Activated T-helper 1 cell treated with anti-CD3 and anti-CD28 coated beads, Interleukin-12 subunit alpha, Interleukin-12 subunit beta, Interleukin-2, Interleukin-4 antibody, amounts not matched to agents 30 ng/mL and 10 ng/mL and 1 ng/mL, durations not matched to agents 14 hours and 24 hours and 36 hours (primary cell): Measurements from ENCODE around the gene HASPIN. TPM values are rescaled to one million over a fixed set of nuclear protein-coding genes. Genes with fewer than 3 reads are reported as not detected.
"Not testable (repeated sequence)": the region's sequence is repeated elsewhere in the genome, so short reads cannot be mapped to it uniquely, and the experiment has no call there.

Source experiments
- DNase-seq: peaks from one replicate; pipeline ENCODE4 v3.0.0; 2021; ENCODE audit warnings: low spot score
- H3K27ac Mint-ChIP-seq: one replicate; pipeline ENCODE4 v1.8.0; 2021; ENCODE audit warnings: mild to moderate bottlenecking, mixed read lengths
- H3K27me3 Mint-ChIP-seq: one replicate; pipeline ENCODE4 v1.8.0; 2022; ENCODE audit warnings: mild to moderate bottlenecking, moderate library complexity, mixed read lengths; ENCODE audit not compliant: insufficient read depth
- H3K36me3 Mint-ChIP-seq: one replicate; pipeline ENCODE4 v1.8.0; 2021; ENCODE audit warnings: low read depth, mixed read lengths
- H3K4me1 Mint-ChIP-seq: one replicate; pipeline ENCODE4 v1.8.0; 2021; ENCODE audit warnings: low read depth, mixed read lengths
- H3K4me3 Mint-ChIP-seq: one replicate; pipeline ENCODE4 v1.8.0; 2021; ENCODE audit warnings: mild to moderate bottlenecking, moderate library complexity, mixed read lengths
- H3K9me3 Mint-ChIP-seq: one replicate; pipeline ENCODE4 v1.8.0; 2021; ENCODE audit warnings: mixed read lengths
- intact Hi-C: fragments of 100-400 bp; cut with micrococcal nuclease; formaldehyde crosslinking; loops from one replicate; pipeline ENCODE4 v1.15.1; 2024
- total RNA-seq: library from RNA; stranded (reverse); gene quantifications from 2 replicates; pipeline ENCODE4 v1.2.3, GENCODE V29; 2022

Gene HASPIN
- total RNA-seq, 1 donor from 2014 or later: 26.1 TPM

DNA sequence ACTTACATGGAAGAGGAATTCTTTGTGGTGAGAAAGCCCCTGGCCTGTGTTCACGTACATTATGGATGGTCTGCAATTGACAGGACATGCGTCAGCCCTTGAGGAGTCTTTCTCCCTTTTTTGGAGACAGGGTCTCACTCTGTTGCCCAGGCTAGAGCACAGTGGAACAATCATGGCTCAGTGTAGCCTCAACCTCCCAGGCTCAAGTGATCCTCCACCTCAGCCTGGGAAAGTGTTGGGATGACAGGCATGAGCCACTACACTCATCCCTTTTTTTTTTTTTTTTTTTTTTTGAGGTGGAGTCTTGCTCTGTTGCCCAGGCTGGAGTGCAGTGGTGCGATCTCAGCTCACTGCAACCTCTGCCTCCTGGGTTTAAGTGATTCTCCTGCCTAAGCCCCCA, 4.4 kb downstream of the HASPIN start:
- H3K27ac Mint-ChIP-seq, H3K4me3 Mint-ChIP-seq, H3K27me3 Mint-ChIP-seq, DNase-seq, intact Hi-C loops, H3K9me3 Mint-ChIP-seq: not testable (repeated sequence)
- H3K4me1 Mint-ChIP-seq: peaks cover 40% of the 10 kb centered on the region
- H3K36me3 Mint-ChIP-seq: peaks cover 34% of the 10 kb centered on the region

GRCh38 chr17:3729881-3730280, 6.2 kb downstream of the HASPIN start:
- no peak for DNase-seq
- Mint-ChIP-seq H3K4me3 (no peak overlapping the region), H3K9me3 (no peaks in the 10 kb centered on the region), H3K27ac (no peak overlapping the region), H3K4me1 (peaks cover 34% of the 10 kb centered on the region), H3K36me3 (peaks cover 27% of the 10 kb centered on the region), H3K27me3 (no peaks in the 10 kb centered on the region)
- intact Hi-C loops: no loop called here

DNA sequence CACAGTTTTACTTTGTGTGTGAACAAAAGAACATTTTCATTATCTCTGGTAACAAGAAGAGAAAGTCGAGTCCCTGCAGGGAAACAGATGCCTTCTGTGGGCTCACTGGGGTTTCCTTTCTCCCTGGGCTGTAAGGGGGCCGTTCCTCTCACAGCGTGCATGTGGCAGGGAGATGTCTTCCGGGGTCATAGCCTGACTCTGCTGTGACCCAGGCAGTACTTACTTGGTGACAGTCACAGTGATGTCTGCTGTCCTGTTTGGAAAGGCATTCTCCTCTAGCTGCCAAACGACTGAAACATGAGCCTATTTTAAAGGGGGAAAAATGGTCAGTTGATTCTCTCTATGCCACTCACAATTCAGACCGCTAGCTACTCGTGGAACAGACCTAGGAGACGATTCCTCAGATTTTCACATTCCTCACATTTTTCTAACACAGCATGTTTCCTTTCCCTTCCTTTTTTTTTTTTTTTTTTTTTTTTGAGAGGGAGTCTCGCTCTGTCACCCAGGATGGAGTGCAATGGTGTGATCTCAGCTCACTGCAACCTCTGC, 7.3 kb downstream of the HASPIN start:
- Mint-ChIP-seq H3K36me3 (peaks cover 16% of the 10 kb centered on the region), H3K27me3 (no peaks in the 10 kb centered on the region), H3K27ac (no peak overlapping the region), H3K4me1 (peaks cover 23% of the 10 kb centered on the region), H3K4me3 (no peak overlapping the region), H3K9me3 (no peaks in the 10 kb centered on the region)
- intact Hi-C loops: no loop called here
- DNase-seq: no peak

DNA sequence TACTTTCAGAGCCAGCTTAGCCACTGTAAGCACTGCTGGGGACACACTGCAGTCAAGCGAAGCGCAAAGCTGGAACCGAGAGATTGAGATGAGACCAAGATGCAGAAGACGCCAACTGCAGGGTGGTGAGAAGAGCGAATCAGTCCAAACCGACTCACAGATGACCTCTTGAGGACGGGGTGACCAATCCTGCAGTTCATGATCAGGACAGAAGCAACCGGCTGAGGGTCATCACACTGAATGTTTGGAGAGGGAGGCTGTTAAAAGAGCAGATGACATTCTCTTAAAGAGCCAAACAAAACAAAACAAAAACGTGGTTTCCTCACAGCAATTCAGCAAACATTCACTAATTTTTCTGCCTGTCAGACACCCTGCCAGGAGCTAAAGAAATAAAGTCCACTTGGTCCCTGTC, 8.5 kb downstream of the HASPIN start:
- peaks cover 10% of the 10 kb centered on the region for H3K36me3 Mint-ChIP-seq
- no peaks in the 10 kb centered on the region for H3K9me3 Mint-ChIP-seq
- H3K4me3 Mint-ChIP-seq: no peak overlapping the region
- H3K27ac Mint-ChIP-seq: no peak overlapping the region
- no peaks in the 10 kb centered on the region for H3K27me3 Mint-ChIP-seq
- peaks cover 19% of the 10 kb centered on the region for H3K4me1 Mint-ChIP-seq
- intact Hi-C loops: no loop called here
- no peak for DNase-seq

GRCh38 chr17:3734911-3735276, 11.2 kb downstream of the HASPIN start:
- H3K27ac Mint-ChIP-seq, DNase-seq, H3K9me3 Mint-ChIP-seq, H3K36me3 Mint-ChIP-seq, intact Hi-C loops, H3K27me3 Mint-ChIP-seq, H3K4me3 Mint-ChIP-seq: not testable (repeated sequence)
- peaks cover 40% of the 10 kb centered on the region for H3K4me1 Mint-ChIP-seq

DNA sequence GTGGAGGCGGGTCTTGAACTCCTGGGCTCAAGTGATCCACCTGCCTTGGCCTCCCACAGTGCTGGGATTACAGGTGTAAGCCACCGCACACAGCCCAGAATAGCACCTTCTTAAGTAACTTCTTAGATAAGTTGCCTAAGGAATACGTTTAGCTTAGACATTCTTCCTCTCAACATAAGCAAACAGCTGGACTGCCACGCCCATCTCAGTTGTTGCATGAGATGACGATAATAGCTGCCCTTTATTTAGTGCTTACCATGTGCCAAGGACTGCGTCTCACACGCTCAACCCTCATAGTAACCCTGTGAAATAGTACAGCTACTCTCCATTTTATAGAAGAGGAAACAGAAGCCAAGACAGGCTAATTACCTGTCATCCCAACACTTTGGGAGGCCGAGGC, 11.8 kb downstream of the HASPIN start:
- H3K4me3 Mint-ChIP-seq: no peak overlapping the region
- H3K27ac Mint-ChIP-seq: no peak overlapping the region

GRCh38 chr17:3738562-3739295, 15.0 kb downstream of the HASPIN start:
- Mint-ChIP-seq H3K4me3 (peak overlapping the region; percentile 21), H3K36me3 (no peaks in the 10 kb centered on the region), H3K9me3 (no peaks in the 10 kb centered on the region), H3K27me3 (peaks cover 2% of the 10 kb centered on the region), H3K4me1 (peaks cover 50% of the 10 kb centered on the region), H3K27ac (peak overlapping the region; percentile 67)
- DNase-seq: peak; percentile 49
- intact Hi-C loops: loop anchor here (1.0 kb wide), 1 partner anchor 53 kb away; no protein-coding TSS in a partner anchor

More for the DNA sequence above, 11.8 kb downstream of the HASPIN start:
- no peak for DNase-seq
- Mint-ChIP-seq H3K27me3 (no peaks in the 10 kb centered on the region), H3K36me3 (no peaks in the 10 kb centered on the region), H3K9me3 (no peaks in the 10 kb centered on the region), H3K4me1 (peaks cover 44% of the 10 kb centered on the region)
- intact Hi-C loops: no loop called here

GRCh38 chr17:3739422-3740124, 15.9 kb downstream of the HASPIN start:
- H3K27me3 Mint-ChIP-seq: peaks cover 2% of the 10 kb centered on the region
- no peaks in the 10 kb centered on the region for H3K9me3 Mint-ChIP-seq
- H3K27ac Mint-ChIP-seq: peak overlapping the region; percentile 70
- no peak for DNase-seq
- intact Hi-C loops: no loop called here
- H3K4me1 Mint-ChIP-seq: peaks cover 50% of the 10 kb centered on the region
- H3K4me3 Mint-ChIP-seq: peak overlapping the region; percentile 21
- H3K36me3 Mint-ChIP-seq: no peaks in the 10 kb centered on the region

GRCh38 chr17:3740611-3741073, 16.9 kb downstream of the HASPIN start:
- Mint-ChIP-seq H3K4me1 (peaks cover 50% of the 10 kb centered on the region), H3K36me3 (no peaks in the 10 kb centered on the region), H3K27me3 (peaks cover 3% of the 10 kb centered on the region), H3K9me3 (no peaks in the 10 kb centered on the region), H3K27ac (peak overlapping the region; percentile 82), H3K4me3 (peak overlapping the region; percentile 69)
- DNase-seq: no peak
- intact Hi-C loops: no loop called here

DNA sequence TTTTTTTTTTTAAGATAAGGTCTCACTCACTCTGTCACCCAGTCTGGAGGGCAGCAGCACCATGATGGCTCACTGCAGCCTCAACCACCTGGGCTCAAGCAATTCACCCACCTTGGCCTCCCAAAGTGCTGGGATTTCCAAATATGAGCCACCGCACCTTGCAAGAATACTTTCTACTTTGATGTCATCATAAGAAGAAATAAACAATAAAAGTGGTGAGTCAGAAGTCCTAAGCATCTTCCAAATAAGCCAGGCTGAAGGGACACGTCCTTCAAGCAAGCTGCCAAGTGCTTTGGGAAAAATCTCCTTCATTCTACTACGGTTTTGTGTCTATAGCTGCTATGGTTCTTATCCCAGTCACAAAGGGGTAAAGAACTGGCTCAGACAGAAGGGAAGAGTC, 20.3 kb downstream of the HASPIN start:
- Mint-ChIP-seq H3K27me3 (peaks cover 7% of the 10 kb centered on the region), H3K27ac (no peak overlapping the region), H3K9me3 (no peaks in the 10 kb centered on the region), H3K4me1 (peaks cover 33% of the 10 kb centered on the region), H3K36me3 (no peaks in the 10 kb centered on the region), H3K4me3 (no peak overlapping the region)
- intact Hi-C loops: no loop called here
- no peak for DNase-seq

DNA sequence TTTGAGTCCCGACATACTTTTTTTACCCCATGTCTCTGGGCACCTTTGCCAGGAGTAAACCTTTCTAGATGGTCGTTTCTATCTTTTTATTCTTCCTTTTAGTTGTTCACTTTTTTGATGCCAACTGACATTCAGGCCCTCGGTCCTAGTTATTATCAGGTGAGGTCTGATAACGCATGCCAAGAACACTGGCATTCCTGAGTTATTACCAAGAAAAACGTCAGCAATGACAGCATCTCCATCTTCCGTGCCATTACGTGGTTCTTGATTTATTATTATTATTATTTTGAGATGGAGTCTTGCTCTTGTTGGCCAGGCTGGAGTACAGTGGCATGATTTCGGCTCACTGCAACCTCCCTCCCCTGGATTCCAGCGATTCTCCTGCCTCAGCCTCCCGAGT, 21.4 kb downstream of the HASPIN start:
- no peaks in the 10 kb centered on the region for H3K9me3 Mint-ChIP-seq
- peaks cover 7% of the 10 kb centered on the region for H3K27me3 Mint-ChIP-seq
- no peak overlapping the region for H3K27ac Mint-ChIP-seq
- no peak overlapping the region for H3K4me3 Mint-ChIP-seq
- peaks cover 29% of the 10 kb centered on the region for H3K4me1 Mint-ChIP-seq
- no peaks in the 10 kb centered on the region for H3K36me3 Mint-ChIP-seq
- no peak for DNase-seq
- intact Hi-C loops: no loop called here

- Mint-ChIP-seq H3K4me3 (no peak overlapping the region), H3K27me3 (peaks cover 7% of the 10 kb centered on the region), H3K4me1 (peaks cover 34% of the 10 kb centered on the region), H3K27ac (no peak overlapping the region), H3K9me3 (no peaks in the 10 kb centered on the region), H3K36me3 (no peaks in the 10 kb centered on the region)
- intact Hi-C loops: no loop called here
- DNase-seq: no peak
Observed at GRCh38 chr17:3747805-3748204, 24.1 kb downstream of the HASPIN start.

DNA sequence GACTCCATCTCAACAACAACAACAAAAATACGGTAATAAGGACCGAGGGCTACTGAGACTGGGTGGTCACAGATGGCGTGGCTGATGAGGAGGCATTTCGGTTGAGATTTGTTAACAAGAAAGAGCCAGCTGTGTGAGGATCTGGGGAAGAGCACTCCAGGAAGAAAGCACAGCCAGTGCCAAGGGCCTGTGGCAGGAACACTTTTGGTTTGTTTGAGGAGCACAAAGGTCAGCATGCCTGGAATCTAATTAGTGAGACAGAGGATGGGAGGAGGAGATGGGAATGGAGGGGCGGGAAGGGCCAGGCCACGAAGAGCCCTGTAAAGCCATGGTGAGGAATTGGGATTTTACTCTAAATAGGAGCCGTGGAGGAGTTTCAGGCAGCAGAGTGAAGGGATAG, 24.9 kb downstream of the HASPIN start:
- Mint-ChIP-seq H3K4me3 (peak overlapping the region; percentile 34), H3K27ac (no peak overlapping the region), H3K4me1 (peaks cover 26% of the 10 kb centered on the region), H3K36me3 (no peaks in the 10 kb centered on the region), H3K27me3 (peaks cover 7% of the 10 kb centered on the region), H3K9me3 (no peaks in the 10 kb centered on the region)
- intact Hi-C loops: no loop called here
- no peak for DNase-seq
